Upper lobe of left lung (tissue), 4 donors: ENCODE results near the gene ABCC4.

ENCODE experiments used
- EP300 ChIP-seq, 4 donors: sonication (generic); formaldehyde crosslinking; IDR thresholded peaks; one replicate each; pipeline ENCODE4 v1.5.1; 2017; ENCODE audit warnings: antibody characterized with exemption in 4 of 4, control low read depth in 2 of 4
- POLR2A ChIP-seq, 4 donors: fragments of 450-650 bp; IDR thresholded peaks; one replicate each; pipeline ENCODE4 v1.5.1; 2016 to 2017; ENCODE audit warnings: antibody characterized with exemption in 4 of 4, mild to moderate bottlenecking in 2 of 4
- TF ChIP-seq, protein P1 (sequence below), 6 experiments: fragments of 450-650 bp in 4 of 6; fragments of 200-600 bp in 2 of 6; sonication (generic) in 2 of 6; IDR thresholded peaks; one replicate each; pipeline ENCODE4 v1.5.1; 2016 to 2019; ENCODE audit warnings: antibody characterized with exemption in 6 of 6

DNA sequence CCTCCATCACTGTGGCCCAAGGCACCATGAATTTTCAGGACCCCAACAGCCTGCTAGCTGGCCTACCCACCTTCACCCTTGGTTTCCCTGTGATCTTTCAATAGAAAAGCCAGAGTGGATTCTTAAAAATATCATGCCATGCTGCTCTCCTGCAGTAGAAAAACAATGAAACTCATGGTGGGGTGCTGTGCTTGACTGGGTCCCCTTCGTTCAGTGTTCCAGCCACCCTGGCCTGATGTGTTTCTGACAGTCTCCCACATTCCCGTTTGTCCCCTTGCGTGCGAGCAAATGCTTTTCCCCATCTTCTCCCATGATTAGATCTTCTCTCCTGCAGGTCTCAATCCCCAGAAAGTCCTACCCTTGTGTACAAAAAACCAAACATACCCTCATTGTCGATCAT, 43.2 kb downstream of the ABCC4 start:
- TF ChIP-seq, protein P1, sequence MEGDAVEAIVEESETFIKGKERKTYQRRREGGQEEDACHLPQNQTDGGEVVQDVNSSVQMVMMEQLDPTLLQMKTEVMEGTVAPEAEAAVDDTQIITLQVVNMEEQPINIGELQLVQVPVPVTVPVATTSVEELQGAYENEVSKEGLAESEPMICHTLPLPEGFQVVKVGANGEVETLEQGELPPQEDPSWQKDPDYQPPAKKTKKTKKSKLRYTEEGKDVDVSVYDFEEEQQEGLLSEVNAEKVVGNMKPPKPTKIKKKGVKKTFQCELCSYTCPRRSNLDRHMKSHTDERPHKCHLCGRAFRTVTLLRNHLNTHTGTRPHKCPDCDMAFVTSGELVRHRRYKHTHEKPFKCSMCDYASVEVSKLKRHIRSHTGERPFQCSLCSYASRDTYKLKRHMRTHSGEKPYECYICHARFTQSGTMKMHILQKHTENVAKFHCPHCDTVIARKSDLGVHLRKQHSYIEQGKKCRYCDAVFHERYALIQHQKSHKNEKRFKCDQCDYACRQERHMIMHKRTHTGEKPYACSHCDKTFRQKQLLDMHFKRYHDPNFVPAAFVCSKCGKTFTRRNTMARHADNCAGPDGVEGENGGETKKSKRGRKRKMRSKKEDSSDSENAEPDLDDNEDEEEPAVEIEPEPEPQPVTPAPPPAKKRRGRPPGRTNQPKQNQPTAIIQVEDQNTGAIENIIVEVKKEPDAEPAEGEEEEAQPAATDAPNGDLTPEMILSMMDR (IDR thresholded peaks at IDR 0.05) = no peak
- no peak for TF ChIP-seq EP300 (IDR thresholded peaks at IDR 0.05)
- no peak for TF ChIP-seq POLR2A (IDR thresholded peaks at IDR 0.05)
